GM12872 (cell line): Measurements from ENCODE around the gene ACAD9.

Source experiments
- CTCF ChIP-seq: IDR thresholded peaks from 3 replicates; pipeline ENCODE4 v1.5.1; 2011; ENCODE audit warnings: low read depth, mild to moderate bottlenecking, low read length, moderate library complexity; ENCODE audit not compliant: insufficient read depth

Gene ACAD9

GRCh38 chr3:128935922-128936321, 56.5 kb downstream of the ACAD9 start:
- no peak for TF ChIP-seq CTCF

GRCh38 chr3:128936341-128936740, 56.9 kb downstream of the ACAD9 start:
- no peak for TF ChIP-seq CTCF

GRCh38 chr3:128940252-128940651, 60.8 kb downstream of the ACAD9 start:
- TF ChIP-seq CTCF = no peak

DNA sequence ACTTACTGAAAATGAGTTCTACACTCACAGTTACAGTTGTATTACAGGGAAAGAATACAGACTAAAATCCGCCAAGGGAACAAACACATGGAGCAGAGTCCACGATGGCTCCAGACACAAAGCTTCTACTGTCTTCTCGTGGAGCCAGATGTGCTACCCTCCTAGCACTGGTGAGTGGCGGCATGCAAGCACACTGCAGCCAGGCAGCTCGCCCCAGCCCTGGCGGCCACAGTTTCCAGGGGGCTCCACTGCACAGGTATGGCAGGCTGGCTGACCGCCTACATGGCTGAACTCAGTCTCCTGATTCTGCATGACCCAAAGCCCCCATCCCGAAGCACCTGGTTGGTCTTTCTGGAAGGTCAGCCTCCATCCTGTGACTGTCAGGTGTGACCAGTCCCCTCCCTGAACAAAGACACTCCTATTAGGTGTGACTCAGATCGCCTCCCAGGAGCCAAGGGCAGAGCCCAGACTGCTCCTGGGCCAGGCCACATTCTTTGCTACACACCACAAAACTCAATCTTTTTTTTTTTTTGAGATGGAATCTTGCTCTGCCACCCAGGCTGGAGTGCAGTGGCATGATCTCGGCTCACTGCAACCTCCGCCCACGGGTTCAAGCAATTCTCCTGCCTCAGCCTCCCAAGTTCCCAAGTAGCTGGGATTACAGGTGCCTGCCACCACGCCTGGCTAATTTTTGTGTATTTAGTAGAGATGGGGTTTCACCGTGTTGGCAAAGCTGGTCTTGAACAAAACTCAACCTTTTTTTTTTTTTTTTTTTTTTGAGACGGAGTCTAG, 62.9 kb downstream of the ACAD9 start:
- TF ChIP-seq CTCF = no peak

DNA sequence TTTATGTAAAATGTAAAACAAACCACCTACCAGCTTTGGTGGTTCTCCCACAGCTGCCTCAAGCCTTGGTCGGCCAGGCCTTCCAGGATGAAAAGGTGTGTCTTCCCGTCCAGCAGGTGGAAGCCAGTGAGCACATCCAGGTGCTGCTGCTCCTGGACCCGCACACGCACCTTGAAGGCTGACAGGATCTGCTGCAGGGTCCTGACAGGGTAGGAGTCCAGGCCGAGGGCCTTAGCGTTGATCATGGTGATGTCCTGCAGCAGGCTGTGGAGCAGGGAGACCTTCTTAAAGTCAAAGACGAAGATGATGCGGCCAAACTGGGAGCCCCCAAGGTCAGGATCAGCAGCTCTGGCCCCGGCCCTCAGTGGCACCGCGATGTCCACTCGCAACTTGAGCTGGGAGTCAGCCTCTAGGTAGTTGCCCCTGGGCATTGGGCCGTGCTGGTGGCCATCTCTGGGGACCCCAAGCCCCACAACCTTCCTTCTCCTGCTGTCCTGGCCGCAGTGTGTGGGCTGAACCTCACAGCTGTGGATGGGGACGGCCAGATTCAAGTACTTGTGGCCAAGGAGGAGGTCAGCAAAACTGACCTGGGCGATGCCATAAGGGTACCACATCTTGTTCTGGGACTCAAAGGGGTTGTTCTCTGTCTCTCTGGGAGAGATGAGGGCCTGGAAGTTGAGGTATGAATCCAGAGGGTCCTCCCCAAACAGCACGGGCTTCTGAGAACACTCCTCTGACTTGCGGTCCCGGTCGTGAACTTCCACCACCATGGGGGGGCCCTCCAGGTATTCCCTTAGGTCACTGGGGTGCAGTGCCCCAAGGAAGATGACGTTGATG, 65.8 kb downstream of the ACAD9 start:
- no peak for TF ChIP-seq CTCF

DNA sequence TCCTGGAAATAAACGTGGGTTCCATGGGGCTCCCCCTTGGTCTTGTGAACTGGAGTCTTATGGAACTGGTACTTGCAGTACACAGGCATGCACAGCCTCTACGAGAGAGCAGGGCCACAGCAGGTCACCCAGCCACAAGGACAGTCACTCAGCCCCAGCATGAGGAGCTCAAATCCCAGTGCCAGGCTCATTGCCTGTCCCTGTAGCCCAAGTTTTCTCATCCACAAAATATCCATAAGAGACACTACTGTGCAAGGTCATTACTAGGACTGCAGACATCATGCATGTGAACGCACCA, 66.4 kb downstream of the ACAD9 start:
- TF ChIP-seq CTCF = no peak

- no peak for TF ChIP-seq CTCF
Observed at GRCh38 chr3:128946411-128946810, 67.0 kb downstream of the ACAD9 start.
